Keratinocyte (primary cell): Measurements from ENCODE around the gene COQ10B. TPM values are rescaled to one million over a fixed set of nuclear protein-coding genes. Genes with fewer than 3 reads are reported as not detected.
"Not testable (repeated sequence)": the region's sequence is repeated elsewhere in the genome, so short reads cannot be mapped to it uniquely, and the experiment has no call there.

Experiments
- DNase-seq: peaks from one replicate; pipeline ENCODE4 v3.0.0-alpha.2; 2011; ENCODE audit warnings: low read depth, missing footprints, low spot score
- FAIRE-seq: peaks from 2 replicates; lab custom pipeline; 2011; peaks lifted over from hg19 to GRCh38; lab: Jason Lieb, UNC
- H2AFZ ChIP-seq: 2 replicates; pipeline ENCODE4 v1.6.0; 2012; ENCODE audit warnings: low read length, control low read depth, inconsistent platforms; ENCODE audit not compliant: control insufficient read depth
- H3K27ac ChIP-seq: 2 replicates; pipeline ENCODE4 v1.5.1; 2011; ENCODE audit warnings: low read length; ENCODE audit not compliant: control insufficient read depth, insufficient read depth
- H3K27me3 ChIP-seq: 3 replicates; pipeline ENCODE4 v1.6.0; 2011; ENCODE audit warnings: low read length; ENCODE audit not compliant: control insufficient read depth, insufficient read depth; ENCODE audit errors: extremely low read depth
- H3K36me3 ChIP-seq, 2 experiments: 2 replicates in 1 of 2; 3 replicates in 1 of 2; pipeline ENCODE4 v1.5.1; 2011; ENCODE audit warnings: low read length in 2 of 2, mild to moderate bottlenecking in 1 of 2; ENCODE audit not compliant: control insufficient read depth in 2 of 2, insufficient read depth in 2 of 2; ENCODE audit errors: extremely low read depth in 1 of 2
- H3K4me1 ChIP-seq: 3 replicates; pipeline ENCODE4 v1.5.1; 2011; ENCODE audit warnings: low read length; ENCODE audit not compliant: control insufficient read depth, insufficient read depth; ENCODE audit errors: extremely low read depth
- H3K4me2 ChIP-seq: 3 replicates; pipeline ENCODE4 v1.6.0; 2011; ENCODE audit warnings: low read depth, low read length; ENCODE audit not compliant: control insufficient read depth, insufficient read depth; ENCODE audit errors: extremely low read depth
- H3K4me3 ChIP-seq, 3 experiments: fragments of 200-600 bp in 1 of 3; sonication (generic) in 1 of 3; 2 replicates in 2 of 3; 3 replicates in 1 of 3; pipeline ENCODE4 v1.5.1; 2011 to 2016; ENCODE audit warnings: low read length in 3 of 3, mild to moderate bottlenecking in 3 of 3, control low read depth in 2 of 3, inconsistent platforms in 1 of 3, low read depth in 1 of 3, mixed read lengths in 1 of 3, mixed run types in 1 of 3, moderate library complexity in 1 of 3; ENCODE audit not compliant: control insufficient read depth in 2 of 3, insufficient read depth in 2 of 3; ENCODE audit errors: extremely low read depth in 1 of 3
- H3K79me2 ChIP-seq: 2 replicates; pipeline ENCODE4 v1.6.0; 2012; ENCODE audit warnings: low read length; ENCODE audit not compliant: control insufficient read depth, insufficient read depth
- H3K9ac ChIP-seq: 3 replicates; pipeline ENCODE4 v1.6.0; 2011; ENCODE audit warnings: low read length; ENCODE audit not compliant: control insufficient read depth, insufficient read depth; ENCODE audit errors: extremely low read depth
- H3K9me1 ChIP-seq: 3 replicates; pipeline ENCODE4 v1.6.0; 2011; ENCODE audit warnings: low read length; ENCODE audit not compliant: control insufficient read depth, insufficient read depth; ENCODE audit errors: extremely low read depth
- H3K9me3 ChIP-seq: 2 replicates; pipeline ENCODE4 v1.5.1; 2012; ENCODE audit warnings: low read depth, low read length; ENCODE audit not compliant: control insufficient read depth
- H4K20me1 ChIP-seq: 3 replicates; pipeline ENCODE4 v1.6.0; 2011; ENCODE audit warnings: low read length; ENCODE audit not compliant: control insufficient read depth, insufficient read depth; ENCODE audit errors: extremely low read depth
- EZH2 ChIP-seq: IDR thresholded peaks from one replicate; pipeline ENCODE4 v1.6.1; 2012; ENCODE audit warnings: inconsistent platforms, mild to moderate bottlenecking, low read length, moderate library complexity
- dilution Hi-C: fragments of 300-500 bp; cut with MboI; formaldehyde crosslinking; loops from one replicate; pipeline ENCODE4 v1.7.0; 2020; ENCODE audit warnings: low sequenced_read_pairs; ENCODE audit not compliant: extremely low pct_ligation_motif_present
- polyA plus RNA-seq, 5 experiments: library from polyadenylated mRNA; depleted of rRNA in 3 of 5; stranded (reverse) in 3 of 5; stranded (forward) in 1 of 5; unstranded in 1 of 5; fragments of >200 nt; gene quantifications; 1 replicate in 1 of 5; 2 replicates in 3 of 5; 3 replicates in 1 of 5; pipeline versions ENCODE4 v1.2.1 to v1.2.3, GENCODE V29; 2011 to 2012; ENCODE audit warnings: missing spikeins in 2 of 5, low read depth in 1 of 5, low replicate concordance in 1 of 5
- TF ChIP-seq, protein P1 (sequence below), 3 experiments: IDR thresholded peaks in 1 of 3; conservative IDR thresholded peaks in 1 of 3; optimal IDR thresholded peaks in 1 of 3; 2 replicates in 2 of 3; 3 replicates in 1 of 3; pipeline versions ENCODE3 to v1.5.1; 2011; ENCODE audit warnings: low read length in 3 of 3, mild to moderate bottlenecking in 3 of 3, moderate library complexity in 2 of 3, control low read depth in 1 of 3, inconsistent platforms in 1 of 3; ENCODE audit not compliant: insufficient read depth in 2 of 3; ENCODE audit errors: extremely low read depth in 1 of 3

Gene COQ10B
- polyA plus RNA-seq, 1 donor (not counting 4 experiments of a cell fraction or from before 2014, with no cell fraction given), result 8.8 TPM

- no peaks in the 10 kb centered on the region for H3K9me1 ChIP-seq
- TF ChIP-seq, protein P1, sequence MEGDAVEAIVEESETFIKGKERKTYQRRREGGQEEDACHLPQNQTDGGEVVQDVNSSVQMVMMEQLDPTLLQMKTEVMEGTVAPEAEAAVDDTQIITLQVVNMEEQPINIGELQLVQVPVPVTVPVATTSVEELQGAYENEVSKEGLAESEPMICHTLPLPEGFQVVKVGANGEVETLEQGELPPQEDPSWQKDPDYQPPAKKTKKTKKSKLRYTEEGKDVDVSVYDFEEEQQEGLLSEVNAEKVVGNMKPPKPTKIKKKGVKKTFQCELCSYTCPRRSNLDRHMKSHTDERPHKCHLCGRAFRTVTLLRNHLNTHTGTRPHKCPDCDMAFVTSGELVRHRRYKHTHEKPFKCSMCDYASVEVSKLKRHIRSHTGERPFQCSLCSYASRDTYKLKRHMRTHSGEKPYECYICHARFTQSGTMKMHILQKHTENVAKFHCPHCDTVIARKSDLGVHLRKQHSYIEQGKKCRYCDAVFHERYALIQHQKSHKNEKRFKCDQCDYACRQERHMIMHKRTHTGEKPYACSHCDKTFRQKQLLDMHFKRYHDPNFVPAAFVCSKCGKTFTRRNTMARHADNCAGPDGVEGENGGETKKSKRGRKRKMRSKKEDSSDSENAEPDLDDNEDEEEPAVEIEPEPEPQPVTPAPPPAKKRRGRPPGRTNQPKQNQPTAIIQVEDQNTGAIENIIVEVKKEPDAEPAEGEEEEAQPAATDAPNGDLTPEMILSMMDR (optimal IDR thresholded peaks at IDR 0.05 in 1 of 3, IDR thresholded peaks at IDR 0.05 in 1 of 3, conservative IDR thresholded peaks at IDR 0.05 in 1 of 3; ENCODE audit: extremely low read depth in 1 of 3, insufficient read depth in 2 of 3, low read length in 3 of 3), result no peak
- TF ChIP-seq EZH2, result no peak
- H4K20me1 ChIP-seq, result peaks cover 28% of the 10 kb centered on the region
- no peak for DNase-seq
- dilution Hi-C loops, result no loop called here
- H3K9me3 ChIP-seq, result no peaks in the 10 kb centered on the region
- H3K36me3 ChIP-seq, result peaks cover 3 to 5% of the 10 kb centered on the region in 2 experiments
- H3K4me3 ChIP-seq, result peak overlapping the region in 1 of 3 experiments; percentile 18
- H3K27ac ChIP-seq, result no peak overlapping the region
- H3K79me2 ChIP-seq, result peaks cover 83% of the 10 kb centered on the region
- H3K4me1 ChIP-seq, result peaks cover 20% of the 10 kb centered on the region
- H3K27me3 ChIP-seq, result no peaks in the 10 kb centered on the region
- no peak for FAIRE-seq
- H2AFZ ChIP-seq, result no peak overlapping the region
- peak overlapping the region; percentile 10 for H3K9ac ChIP-seq
- H3K4me2 ChIP-seq, result peak overlapping the region; percentile 25
Observed at GRCh38 chr2:197431858-197432257, 21.5 kb upstream of the COQ10B start.

- Histone ChIP-seq H3K4me1 (peaks cover 20% of the 10 kb centered on the region), H4K20me1 (peaks cover 24% of the 10 kb centered on the region), H3K4me2 (peak overlapping the region; percentile 86), H3K4me3 (peak overlapping the region in 2 of 3 experiments; percentile 91 to 97), H3K79me2 (peaks cover 76% of the 10 kb centered on the region)
- H3K36me3 ChIP-seq, FAIRE-seq, DNase-seq, H2AFZ ChIP-seq, H3K9me3 ChIP-seq, H3K27ac ChIP-seq, H3K9me1 ChIP-seq, H3K9ac ChIP-seq, H3K27me3 ChIP-seq, dilution Hi-C loops: not testable (repeated sequence)
Observed at GRCh38 chr2:197432527-197432926, 20.8 kb upstream of the COQ10B start.
